ENCODE results near the gene CHIT1. TPM values are rescaled to one million over a fixed set of nuclear protein-coding genes. Genes with fewer than 3 reads are reported as not detected.

The CHIT1 gene
- total RNA-seq, 1 experiment from 2014 or later = not detected

DNA sequence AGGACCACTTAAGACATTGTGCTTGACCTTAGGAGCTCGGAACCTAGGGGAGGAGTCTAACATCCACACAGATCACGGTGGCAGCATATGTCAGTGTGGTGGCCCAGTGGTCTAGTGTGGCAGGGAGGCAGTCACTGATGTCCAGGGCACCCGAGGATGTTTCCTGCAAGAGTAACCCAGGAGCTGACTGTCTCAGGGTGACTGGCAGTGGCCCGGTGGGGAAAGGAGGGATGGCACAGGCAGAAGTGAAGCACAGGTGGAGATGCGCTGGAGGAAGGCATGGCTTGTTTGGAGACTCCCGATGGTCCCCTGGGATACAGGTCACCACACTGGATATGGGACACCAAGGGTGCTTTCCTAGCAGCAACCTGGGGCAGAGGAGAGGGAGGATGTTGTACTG is 16.3 kb downstream of the CHIT1 start:
- CTCF ChIA-PET = no interaction called here
- BruUV-seq (replicated peaks) = no TSS peak
- no peaks in the 10 kb centered on the region for H3K36me3 Mint-ChIP-seq (ENCODE audit: insufficient read depth, unreplicated experiment)
- no peak overlapping the region for H3K4me3 Mint-ChIP-seq (ENCODE audit: low read depth, unreplicated experiment)
- H3K4me1 Mint-ChIP-seq (ENCODE audit: low read depth, unreplicated experiment) = no peaks in the 10 kb centered on the region
- H3K27ac Mint-ChIP-seq (ENCODE audit: unreplicated experiment) = no peak overlapping the region
- TF ChIP-seq CTCF (IDR thresholded peaks at IDR 0.05; ENCODE audit: unreplicated experiment) = no peak
- H3K9me3 Mint-ChIP-seq (ENCODE audit: low read depth, unreplicated experiment) = no peaks in the 10 kb centered on the region
- no peak for DNase-seq
- intact Hi-C loops (cut with micrococcal nuclease; ENCODE audit: unreplicated experiment) = no loop called here
- peaks cover 93% of the 10 kb centered on the region for H3K27me3 Mint-ChIP-seq (ENCODE audit: unreplicated experiment)

- Mint-ChIP-seq H3K27ac (ENCODE audit: unreplicated experiment) (no peak overlapping the region), H3K4me1 (ENCODE audit: low read depth, unreplicated experiment) (no peaks in the 10 kb centered on the region), H3K4me3 (ENCODE audit: low read depth, unreplicated experiment) (no peak overlapping the region), H3K27me3 (ENCODE audit: unreplicated experiment) (peaks cover 93% of the 10 kb centered on the region), H3K36me3 (ENCODE audit: insufficient read depth, unreplicated experiment) (no peaks in the 10 kb centered on the region), H3K9me3 (ENCODE audit: low read depth, unreplicated experiment) (no peaks in the 10 kb centered on the region)
- intact Hi-C loops (cut with micrococcal nuclease; ENCODE audit: unreplicated experiment) = no loop called here
- no peak for TF ChIP-seq CTCF (IDR thresholded peaks at IDR 0.05; ENCODE audit: unreplicated experiment)
- no peak for DNase-seq
- no TSS peak for BruUV-seq (replicated peaks)
- CTCF ChIA-PET = interaction anchor here (1.0 kb wide), 1 partner anchor 45 kb away, joined by 4 read pairs; no protein-coding TSS in a partner anchor
Measured at GRCh38 chr1:203211812-203212211, 17.7 kb downstream of the CHIT1 start.

DNA sequence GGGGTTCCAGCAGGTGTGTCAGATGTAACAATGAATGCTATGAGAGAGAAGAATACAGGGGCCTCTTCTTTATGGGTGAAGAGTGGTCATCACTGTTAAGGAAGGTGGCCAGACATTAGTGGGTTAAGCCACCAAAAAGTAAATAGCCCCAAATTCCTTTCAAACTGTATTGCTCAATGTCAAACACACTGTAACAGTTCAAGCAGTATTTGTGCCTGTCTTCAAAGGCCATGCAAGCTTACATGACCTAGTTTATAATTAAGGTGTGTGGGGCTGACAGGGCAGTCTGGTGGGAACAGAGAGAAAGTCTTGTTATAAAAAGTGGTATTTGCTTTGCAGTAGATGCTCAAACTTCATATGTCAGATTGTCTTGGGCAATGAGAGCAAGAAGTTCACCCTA is 18.5 kb downstream of the CHIT1 start:
- no peak overlapping the region for H3K4me3 Mint-ChIP-seq (ENCODE audit: low read depth, unreplicated experiment)
- intact Hi-C loops (cut with micrococcal nuclease; ENCODE audit: unreplicated experiment) = no loop called here
- no peak for DNase-seq
- no peaks in the 10 kb centered on the region for H3K36me3 Mint-ChIP-seq (ENCODE audit: insufficient read depth, unreplicated experiment)
- no TSS peak for BruUV-seq (replicated peaks)
- no peak for TF ChIP-seq CTCF (IDR thresholded peaks at IDR 0.05; ENCODE audit: unreplicated experiment)
- no peaks in the 10 kb centered on the region for H3K9me3 Mint-ChIP-seq (ENCODE audit: low read depth, unreplicated experiment)
- no peaks in the 10 kb centered on the region for H3K4me1 Mint-ChIP-seq (ENCODE audit: low read depth, unreplicated experiment)
- CTCF ChIA-PET = no interaction called here
- peaks cover 88% of the 10 kb centered on the region for H3K27me3 Mint-ChIP-seq (ENCODE audit: unreplicated experiment)
- no peak overlapping the region for H3K27ac Mint-ChIP-seq (ENCODE audit: unreplicated experiment)

- H3K36me3 Mint-ChIP-seq (ENCODE audit: insufficient read depth, unreplicated experiment) = no peaks in the 10 kb centered on the region
- no TSS peak for BruUV-seq (replicated peaks)
- H3K9me3 Mint-ChIP-seq (ENCODE audit: low read depth, unreplicated experiment) = no peaks in the 10 kb centered on the region
- DNase-seq = no peak
- CTCF ChIA-PET = no interaction called here
- intact Hi-C loops (cut with micrococcal nuclease; ENCODE audit: unreplicated experiment) = no loop called here
- no peak for TF ChIP-seq CTCF (IDR thresholded peaks at IDR 0.05; ENCODE audit: unreplicated experiment)
- no peak overlapping the region for H3K4me3 Mint-ChIP-seq (ENCODE audit: low read depth, unreplicated experiment)
- no peaks in the 10 kb centered on the region for H3K4me1 Mint-ChIP-seq (ENCODE audit: low read depth, unreplicated experiment)
- no peak overlapping the region for H3K27ac Mint-ChIP-seq (ENCODE audit: unreplicated experiment)
- peaks cover 82% of the 10 kb centered on the region for H3K27me3 Mint-ChIP-seq (ENCODE audit: unreplicated experiment)
Measured at GRCh38 chr1:203210350-203210749, 19.1 kb downstream of the CHIT1 start.
